HG03457 (cell line): Measurements from ENCODE around the gene ADAMTSL1.

Source experiments
- ATAC-seq: cut with Tn5 transposase; IDR thresholded peaks from one replicate; pipeline ENCODE4 v1.9.1; 2021; ENCODE audit warnings: moderate number of reproducible peaks; ENCODE audit not compliant: unreplicated experiment

ADAMTSL1 gene

DNA sequence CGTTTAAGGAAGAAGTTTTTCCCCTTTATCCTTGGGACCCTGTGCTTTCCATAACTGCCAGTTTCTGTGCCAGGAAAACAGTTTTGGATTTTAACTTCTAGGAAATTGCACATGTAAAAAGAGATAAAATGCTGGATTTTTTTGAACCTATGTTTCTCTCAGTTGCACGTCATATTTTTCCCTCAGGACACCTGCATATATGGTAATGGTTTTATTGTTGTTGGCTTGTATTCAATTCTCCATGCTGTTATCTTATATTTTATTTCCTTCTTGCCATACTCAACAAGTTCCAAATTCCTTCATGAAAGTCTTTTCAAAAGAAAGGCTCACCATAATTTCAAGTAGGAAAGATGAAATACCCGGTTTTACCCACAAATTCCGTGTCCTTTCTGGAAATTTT lies 7.9 kb upstream of the ADAMTSL1 start:
- ATAC-seq, result no peak

DNA sequence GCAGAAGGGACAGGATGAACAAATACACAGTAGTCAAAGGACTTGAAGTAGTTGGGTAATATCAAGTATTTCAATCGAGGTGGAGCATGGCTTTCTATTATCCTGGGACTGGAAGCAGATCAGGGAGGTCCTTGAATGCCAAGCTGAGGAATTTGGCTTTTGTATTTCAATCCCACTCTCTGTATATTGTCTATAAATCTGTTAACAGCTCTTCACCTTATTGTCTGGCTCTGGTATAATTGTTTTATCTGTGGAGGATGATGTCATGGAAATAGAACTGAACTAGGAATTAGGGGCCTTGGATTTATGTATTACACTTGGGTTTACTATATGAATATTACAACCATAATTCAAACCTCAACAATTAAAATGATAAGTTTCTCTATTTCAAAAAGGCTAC lies 6.3 kb upstream of the ADAMTSL1 start:
- no peak for ATAC-seq

DNA sequence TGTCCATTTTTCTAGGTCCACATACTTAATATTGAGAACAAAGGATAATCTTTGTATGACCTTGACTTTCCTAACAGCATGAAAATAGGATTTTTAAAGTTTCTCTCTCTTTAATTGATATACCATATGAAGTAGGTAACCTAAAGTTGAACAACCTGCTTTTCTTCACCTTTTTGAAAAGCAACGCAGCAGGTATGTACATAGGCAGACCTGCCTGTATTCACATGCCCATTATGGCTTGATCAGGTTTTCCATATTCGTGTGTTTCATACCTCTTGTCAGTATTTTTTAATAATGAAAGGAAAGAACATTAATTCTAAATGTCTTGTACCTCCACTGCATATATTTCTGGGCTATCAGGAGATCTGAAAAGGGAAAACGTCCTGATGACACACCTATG lies 1.5 kb upstream of the ADAMTSL1 start:
- no peak for ATAC-seq

DNA sequence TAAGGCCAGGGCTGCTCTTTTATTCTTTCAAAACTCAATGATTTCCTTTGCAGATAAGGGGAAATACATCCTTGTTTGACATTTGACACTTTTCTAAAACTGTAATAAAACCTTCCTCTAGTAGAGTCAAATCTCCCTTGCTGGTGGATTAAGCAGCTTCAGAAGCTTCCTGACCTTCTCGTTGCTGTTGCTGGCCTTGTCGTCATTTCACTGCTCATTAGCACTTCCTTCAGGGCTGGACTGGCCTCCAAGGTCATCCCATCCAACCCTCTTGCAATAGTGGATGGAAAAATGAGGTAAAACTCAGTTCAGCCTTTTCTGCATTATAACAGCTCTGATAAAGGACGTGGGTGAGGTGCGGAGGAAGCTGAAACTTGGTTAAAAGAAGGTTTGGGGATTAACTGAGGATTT lies 1.1 kb upstream of the ADAMTSL1 start:
- ATAC-seq, result no peak

DNA sequence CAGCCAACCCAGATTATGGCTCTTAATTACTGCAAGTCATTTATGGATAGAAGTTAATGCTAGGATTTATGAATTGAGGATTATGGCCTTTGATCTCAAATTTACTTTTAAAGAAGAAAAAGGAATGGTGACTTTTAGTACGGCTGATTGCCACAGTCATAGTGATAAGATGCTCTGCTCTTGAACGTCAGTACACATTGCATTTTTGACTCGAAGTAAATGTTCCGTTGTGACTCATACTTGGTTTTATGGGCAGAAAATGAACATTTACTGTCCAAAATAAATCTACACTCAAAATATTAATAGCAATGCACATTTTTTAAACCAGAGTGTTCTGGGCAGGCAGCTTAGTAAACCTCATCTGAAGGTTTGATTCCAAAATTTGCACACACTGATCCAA lies 830 bp downstream of the ADAMTSL1 start:
- ATAC-seq, result no peak

DNA sequence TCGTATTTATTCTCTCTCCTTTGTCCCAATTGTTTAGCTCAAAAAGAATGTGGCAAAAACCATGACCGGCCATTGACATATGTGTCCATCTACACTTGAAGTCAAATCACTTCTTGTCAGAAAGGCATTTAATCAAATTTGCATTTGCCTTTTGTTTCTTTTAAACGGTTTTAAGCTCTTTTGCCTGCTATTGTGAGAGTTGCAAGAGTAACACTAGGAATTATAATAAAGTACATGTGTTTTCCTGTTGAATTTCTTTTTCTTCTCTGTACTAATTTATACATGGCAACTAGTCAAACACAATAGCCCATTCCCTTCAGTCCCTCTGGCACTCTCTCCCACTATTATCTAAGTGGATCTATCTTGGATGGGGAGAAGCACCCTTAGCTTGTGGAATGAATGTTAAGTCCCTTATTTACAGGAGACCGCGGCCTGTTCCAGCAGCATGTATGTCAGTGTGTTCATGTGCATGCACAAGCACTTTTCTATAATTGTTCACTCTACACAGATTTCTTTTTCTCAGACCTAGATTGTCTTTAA lies 3.2 kb downstream of the ADAMTSL1 start:
- no peak for ATAC-seq

DNA sequence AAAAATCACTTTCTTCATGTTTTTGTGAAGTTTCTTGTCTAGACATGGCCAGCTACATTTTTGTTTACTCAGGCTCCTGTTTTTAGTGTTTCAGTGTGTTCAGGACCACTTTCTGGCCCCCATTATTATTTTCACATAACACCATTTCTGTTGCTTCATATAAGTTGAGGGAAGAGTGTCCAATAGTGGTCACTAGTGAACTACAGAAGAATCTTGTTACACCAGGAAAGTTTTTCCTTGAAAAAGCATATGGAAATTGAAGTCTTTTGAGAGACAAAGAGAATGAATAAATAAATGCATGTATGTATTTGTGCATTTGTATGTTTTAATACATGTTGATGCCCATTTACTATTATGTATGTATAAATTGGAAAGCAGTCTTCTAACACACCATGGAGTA lies 3.8 kb downstream of the ADAMTSL1 start:
- ATAC-seq, result no peak

DNA sequence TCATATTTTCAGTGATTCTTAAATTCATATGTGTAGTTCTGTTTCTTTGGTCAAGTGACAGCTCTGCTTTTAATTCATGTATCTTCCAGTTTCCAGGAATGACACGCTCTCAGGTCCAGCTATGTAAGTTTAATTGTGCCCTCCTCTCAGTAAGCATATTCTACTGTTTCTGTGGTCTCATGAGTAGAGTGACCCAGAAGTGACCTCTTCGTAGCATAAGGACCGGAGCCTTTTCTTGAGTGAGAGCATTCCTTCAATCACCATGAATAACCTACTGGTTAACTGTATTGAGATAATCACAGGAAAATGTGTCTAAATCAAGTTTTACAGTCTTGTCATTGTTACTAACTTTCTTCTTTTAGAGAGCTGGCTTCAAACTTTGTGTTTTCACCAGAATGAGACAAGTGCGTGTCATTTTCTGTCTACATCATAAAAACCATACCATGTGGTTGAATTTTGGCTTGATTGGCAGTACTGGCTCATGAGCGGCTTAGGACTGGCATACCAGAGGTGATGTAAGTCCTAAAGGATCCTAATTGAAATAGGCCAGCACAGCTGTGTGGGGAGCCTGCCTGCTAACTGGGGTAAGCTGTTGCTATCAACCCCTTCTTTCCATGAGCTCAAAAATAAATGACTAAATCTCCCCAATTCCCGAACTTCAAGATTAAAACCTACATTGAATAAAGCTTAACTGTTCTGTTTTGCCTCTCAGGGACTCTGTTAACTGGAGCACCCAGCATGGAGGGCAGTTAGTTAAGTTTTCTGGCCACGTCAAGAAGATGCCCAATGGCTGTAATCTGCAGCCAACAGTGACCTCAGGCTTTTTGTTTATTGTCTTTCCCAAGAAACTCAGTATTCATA lies 4.8 kb downstream of the ADAMTSL1 start:
- no peak for ATAC-seq

DNA sequence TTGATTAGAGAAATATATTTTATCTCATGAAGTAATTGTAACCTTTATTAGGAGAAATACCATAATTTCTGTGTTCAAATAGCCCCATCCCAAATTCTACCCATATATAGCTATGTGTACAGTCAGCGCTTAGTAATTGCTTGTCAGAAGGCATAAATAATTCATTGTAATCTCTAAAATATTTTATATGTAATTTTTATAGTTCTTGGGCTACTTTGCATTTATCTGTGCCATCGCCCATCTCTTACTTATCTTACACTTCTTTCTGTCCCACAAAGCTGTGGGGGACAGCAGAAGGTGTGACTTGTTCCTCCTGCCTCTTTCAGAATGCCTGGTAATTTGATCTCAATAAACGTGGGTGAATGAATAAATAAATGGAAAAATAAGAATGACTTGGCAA lies 5.5 kb downstream of the ADAMTSL1 start:
- no peak for ATAC-seq

DNA sequence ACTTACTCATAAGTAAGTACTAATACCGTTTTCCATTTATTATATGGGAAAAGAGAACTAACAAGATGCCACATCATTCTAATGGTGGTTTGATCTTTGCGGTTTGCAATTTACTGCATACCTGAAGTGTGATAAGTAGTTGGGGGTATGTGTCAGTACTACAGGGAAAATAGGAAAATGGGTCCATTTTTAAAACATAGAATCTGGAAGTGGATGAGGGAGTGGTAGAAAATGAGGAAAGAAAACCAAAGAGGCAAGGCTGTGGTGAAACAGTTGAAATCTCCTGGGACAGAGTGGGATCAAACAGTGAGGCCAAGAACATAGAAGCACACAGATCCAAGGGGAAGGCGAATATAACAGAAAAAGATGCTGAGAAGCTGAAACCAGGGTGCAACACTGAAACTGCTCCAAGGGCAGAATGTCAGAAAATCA lies 6.7 kb downstream of the ADAMTSL1 start:
- ATAC-seq, result no peak

DNA sequence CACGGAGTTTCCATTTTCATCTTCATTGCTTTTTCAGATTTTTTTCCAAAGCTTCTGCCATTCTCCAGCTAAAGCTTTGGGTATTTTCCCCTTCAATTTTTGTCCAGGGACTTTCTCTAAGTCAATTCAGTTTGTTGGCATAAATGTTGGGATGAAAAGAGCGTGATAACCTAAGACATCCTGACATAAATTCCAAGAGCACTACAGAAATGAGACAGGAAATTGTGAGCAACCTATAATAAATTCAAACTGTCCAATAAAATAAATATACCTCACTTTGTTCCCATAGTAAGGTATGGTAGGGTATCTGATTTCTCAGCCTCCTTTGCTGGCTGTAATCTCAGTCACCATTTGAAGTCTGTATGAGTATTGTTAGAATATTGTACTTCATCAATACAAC lies 8.4 kb downstream of the ADAMTSL1 start:
- ATAC-seq, result no peak

DNA sequence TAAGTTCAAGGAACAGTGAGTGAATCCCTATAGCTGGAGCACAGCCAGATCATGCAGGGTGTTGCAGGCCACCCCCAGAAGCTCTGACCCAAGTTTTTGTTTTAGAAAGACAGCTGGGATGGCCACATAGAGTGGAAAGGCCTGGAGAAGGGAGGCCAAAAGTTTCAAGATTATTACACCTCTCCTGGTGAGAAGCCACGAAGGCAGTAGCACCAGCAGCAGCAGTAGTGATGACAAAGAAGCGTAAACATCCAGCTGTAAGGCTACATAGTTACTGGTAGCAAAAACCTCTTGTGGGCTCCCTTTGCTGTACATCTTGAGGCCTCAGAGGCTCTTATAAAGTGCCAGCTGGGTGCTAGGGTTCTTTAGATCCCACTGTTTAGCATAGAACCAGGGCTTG lies 11.8 kb downstream of the ADAMTSL1 start:
- no peak for ATAC-seq

DNA sequence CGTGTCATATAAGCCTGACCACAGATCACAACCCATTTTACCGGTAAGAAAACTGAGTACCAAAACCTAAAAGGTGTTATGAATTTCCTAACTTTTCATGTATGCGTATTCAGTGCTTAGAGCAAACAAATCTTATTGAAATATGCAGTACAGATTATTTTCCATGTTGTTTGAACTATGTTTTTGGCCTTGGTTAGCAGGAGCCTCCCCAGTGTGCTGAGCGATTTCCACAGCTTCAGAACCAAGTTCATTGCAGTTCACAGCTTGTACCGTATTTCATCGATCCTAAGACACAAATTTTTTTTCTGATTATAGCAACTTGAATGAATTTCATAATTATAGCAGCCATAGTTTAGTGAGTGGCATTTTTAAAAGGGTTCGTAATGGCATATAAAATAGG lies 13.7 kb downstream of the ADAMTSL1 start:
- no peak for ATAC-seq

DNA sequence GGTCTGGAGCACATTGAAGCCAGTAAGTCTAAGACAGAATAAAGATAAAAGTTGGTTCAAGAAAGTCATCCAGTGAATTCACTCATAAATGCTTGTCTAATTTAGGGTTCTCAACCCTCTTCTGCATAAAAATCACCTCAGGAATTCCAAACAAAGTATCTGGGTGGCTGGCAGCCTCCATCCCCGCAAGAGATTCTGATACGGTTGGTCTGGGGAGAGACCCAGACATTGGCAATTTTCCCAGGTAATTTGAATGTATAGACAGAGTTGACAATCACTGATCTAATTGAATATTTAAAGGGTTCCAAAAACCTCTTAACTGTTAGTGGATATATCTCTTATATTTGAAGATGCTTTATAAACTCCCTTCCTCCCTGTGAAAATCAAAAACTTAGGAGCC lies 14.9 kb downstream of the ADAMTSL1 start:
- no peak for ATAC-seq

DNA sequence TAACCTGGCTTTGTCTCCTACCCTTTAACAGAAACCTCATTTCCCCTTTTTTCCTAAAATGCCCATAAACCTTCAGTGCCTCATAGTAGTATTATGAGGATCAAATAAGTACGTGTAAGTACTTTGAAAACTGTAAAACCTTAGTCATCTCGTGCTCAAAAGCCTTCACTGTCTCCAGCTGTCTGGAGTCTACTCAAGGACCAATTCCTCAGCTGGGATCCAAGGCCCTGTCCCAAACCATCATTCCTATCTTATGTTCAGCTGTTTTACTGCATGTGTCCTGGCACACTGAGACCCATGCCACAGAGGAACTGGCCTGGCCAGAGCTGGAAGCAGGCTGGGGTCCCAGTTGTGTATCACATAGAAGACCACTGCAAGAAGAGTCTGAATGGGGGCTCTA lies 15.9 kb downstream of the ADAMTSL1 start:
- no peak for ATAC-seq

DNA sequence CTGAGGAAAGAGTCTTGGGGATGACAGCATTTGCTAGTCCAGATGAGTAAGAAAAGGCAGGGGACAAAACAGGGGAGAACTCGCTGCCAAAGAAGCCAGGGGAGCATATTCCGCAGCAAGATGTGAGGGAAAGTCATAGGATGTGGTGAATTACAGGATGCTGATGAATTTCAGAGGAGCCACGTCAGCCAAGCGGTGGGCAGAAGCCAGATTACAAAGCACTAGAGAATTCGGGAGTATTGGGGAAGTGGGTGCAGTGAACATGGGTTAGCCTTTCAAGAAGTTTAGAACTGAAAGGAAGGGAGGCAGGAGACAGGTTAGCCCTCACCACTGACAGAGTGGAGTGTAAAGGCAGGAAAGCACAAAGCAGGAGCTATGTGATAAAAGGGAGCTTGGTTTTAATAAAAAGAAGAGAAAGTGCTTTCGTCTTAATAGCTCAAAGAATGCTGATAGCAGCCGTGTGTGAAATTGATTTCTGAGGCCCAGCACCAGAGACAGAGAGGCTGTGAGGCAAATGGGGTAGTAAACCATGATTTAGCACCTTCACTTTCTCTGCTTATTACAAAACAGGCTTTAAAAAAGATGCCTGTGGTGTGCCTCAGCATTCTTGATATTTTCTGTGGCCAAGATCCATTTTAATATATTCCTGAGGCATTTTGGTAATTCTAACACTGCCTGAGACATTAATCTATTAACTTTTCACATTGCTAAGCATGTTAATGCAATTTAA lies 16.9 kb downstream of the ADAMTSL1 start:
- no peak for ATAC-seq

DNA sequence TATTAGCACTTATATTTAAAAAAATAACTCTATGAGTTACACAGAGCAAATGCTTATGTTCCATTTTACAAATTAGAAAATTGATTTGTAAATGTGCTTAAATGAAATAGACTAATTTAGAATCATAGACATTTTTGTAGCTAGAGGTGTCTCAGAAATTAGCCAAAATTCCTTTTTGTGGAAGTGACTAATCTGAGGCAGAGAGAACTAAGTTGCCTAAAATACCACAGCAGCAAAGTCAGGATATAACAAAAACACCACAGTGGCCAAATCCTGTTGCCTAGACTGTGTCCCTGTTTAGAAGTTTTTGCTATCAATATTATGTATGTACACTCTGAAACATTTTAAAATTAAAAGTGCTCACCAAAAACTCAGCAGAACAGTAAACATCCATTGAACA lies 18.7 kb downstream of the ADAMTSL1 start:
- no peak for ATAC-seq

DNA sequence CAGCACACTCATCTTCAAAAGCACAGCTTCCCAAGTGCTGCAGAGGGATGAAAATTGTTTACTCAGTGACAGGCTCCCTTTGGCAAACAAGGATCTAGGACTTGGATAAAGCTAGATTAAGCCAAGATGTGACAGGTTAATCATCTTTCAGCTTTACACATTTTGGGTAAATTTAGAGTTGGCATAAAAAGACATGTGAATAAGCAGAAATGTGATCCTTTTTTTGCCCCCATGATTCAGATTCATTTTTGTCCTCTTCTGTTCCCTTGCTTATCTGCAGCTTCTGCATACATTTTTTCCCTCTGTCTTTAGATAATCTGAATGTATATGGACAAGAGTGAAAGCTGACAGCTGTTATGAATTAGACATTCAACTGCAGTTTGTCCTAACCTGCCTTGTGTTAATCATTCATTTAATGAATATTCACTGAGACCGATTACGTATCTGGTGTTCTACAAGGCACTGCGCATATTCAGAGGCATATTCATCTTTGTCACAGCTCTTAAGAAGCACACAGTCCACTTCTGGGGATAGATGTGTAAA lies 19.6 kb downstream of the ADAMTSL1 start:
- no peak for ATAC-seq

DNA sequence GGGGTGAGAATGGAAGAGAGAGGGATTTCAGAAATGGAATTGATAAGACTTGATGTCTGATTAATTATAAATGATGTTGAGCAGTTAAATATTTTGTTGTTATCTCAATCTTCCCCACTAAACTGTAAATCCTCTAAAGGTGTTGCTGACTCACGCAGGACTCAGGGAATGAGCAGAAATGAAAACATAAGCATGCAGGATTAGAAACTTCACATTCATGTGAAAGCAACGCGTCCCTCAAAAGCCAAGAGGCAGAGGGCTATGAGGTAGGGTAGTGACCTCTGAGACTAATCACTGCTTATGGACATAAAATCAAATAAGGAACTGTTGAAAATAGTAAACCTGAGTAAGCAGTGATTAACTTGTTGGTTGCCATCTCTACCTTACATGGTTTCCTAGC lies 21.1 kb downstream of the ADAMTSL1 start:
- ATAC-seq, result no peak

DNA sequence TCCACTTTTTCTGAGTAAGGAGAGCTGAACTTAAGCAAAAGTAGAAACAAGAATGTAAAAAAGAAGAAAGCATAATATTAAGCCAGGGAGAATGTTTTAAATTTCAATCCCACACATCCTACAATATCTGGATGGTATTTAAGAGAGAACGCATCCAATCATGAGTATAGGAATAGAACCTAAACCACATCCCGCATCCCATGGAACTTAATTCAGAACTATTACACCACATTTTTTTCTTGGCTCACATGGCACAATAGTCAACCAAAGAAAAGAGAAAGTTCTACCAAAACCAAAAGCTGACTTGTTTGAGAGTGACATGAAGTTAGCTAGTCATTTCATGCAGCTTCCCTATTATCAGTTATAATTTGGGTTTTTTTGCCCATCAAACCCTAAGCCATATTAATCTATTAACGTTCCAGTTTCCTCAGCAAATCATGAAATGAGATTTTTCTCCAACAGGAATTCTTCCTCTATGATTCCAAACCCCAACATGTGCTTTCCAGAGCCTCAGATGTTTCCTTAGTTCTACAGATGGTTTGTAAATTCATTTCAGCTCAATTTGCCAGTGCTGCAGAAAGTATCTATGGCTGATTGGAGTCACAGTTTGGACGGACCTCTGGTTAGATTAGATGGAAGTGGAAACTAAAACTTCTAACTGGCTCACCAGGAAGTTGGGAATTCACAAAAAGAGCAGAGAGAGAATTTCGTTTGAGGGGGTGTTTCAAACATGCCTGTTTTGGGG lies 22.5 kb downstream of the ADAMTSL1 start:
- no peak for ATAC-seq

DNA sequence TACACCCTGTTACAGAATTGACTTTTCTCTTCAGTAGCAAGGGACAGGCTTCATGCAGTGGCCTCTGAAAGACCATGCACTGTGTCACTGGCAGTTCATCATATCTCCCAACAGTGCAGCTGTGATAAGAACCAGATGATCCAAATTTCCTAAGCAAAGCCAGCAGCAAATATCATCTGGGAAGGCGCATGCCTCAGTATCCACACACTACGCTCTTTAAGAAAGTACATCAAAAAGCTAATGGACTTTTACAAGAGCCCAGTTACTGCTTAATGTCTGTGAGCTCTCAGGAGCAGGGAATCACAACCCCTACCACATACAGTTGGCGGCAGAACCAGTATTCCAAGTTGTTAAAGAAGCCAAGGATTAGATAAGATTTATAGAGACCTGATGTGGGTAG lies 25.1 kb downstream of the ADAMTSL1 start:
- ATAC-seq, result no peak
